Stimulated activated CD4-positive, alpha-beta T cell treated with anti-CD3 and anti-CD28 coated beads, Interleukin-12 subunit alpha, Interleukin-12 subunit beta, amount 100 ng/mL, for 24 hours (primary cell): ENCODE data around the gene PHF21B.

Source experiments
- DNase-seq, 2 experiments: peaks; one replicate each; pipeline ENCODE4 v3.0.0-alpha.2; 2020; ENCODE audit warnings: low read depth in 2 of 2

Gene PHF21B

GRCh38 chr22:44842417-44842816 lies 167.4 kb downstream of the PHF21B start:
- no peak for DNase-seq

- no peak for DNase-seq
These were observed 169.0 kb downstream of the PHF21B start for GRCh38 chr22:44840611-44841322.

- DNase-seq: no peak
These were observed 170.1 kb downstream of the PHF21B start for GRCh38 chr22:44839721-44840120.

- DNase-seq: no peak
These were observed 170.7 kb downstream of the PHF21B start for GRCh38 chr22:44839061-44839460.

- no peak for DNase-seq
These were observed 171.3 kb downstream of the PHF21B start for GRCh38 chr22:44838316-44839016.

GRCh38 chr22:44837481-44837880 lies 172.3 kb downstream of the PHF21B start:
- no peak for DNase-seq

- DNase-seq: no peak
These were observed 175.7 kb downstream of the PHF21B start for GRCh38 chr22:44834065-44834464.

DNA sequence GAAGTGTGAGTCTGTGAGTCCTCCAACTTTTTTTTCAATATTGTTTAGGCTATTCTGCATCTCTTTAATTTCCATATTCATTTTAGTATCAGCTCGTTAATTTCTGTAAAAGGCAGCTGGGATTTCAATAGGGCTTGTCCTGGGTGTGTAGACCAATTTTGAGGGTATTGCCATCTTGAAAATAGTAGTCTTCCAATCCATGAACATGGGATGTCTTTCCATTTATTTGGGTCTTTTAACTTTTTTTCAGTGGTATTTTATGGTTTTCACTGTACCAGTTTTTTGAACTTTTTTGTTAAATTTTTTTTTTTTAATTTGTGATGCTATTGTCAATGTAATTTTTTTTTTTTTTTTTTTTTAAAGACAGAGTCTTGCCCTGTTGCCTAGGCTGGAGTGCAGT lies 177.9 kb downstream of the PHF21B start:
- no peak for DNase-seq
